ENCODE measurements around the gene PDE4C. TPM values are rescaled to one million over a fixed set of nuclear protein-coding genes. Genes with fewer than 3 reads are reported as not detected.

PDE4C gene
- total RNA-seq, 1 donor from 2014 or later, result not detected

GRCh38 chr19:18202778-18203407, 23.3 kb downstream of the PDE4C start:
- intact Hi-C loops (cut with micrococcal nuclease), result loop anchor here (5.0 kb wide), 1 partner anchor 214 kb away; the partner anchor contains the start of gene SSBP4

- intact Hi-C loops (cut with micrococcal nuclease), result loop anchor here (5.0 kb wide), 1 partner anchor 215 kb away; the partner anchor contains the start of gene SSBP4
Measured at GRCh38 chr19:18202397-18202777, 23.9 kb downstream of the PDE4C start.

- intact Hi-C loops (cut with micrococcal nuclease), result no loop called here
Measured at GRCh38 chr19:18198374-18198773, 27.9 kb downstream of the PDE4C start.

- intact Hi-C loops (cut with micrococcal nuclease), result no loop called here
Measured at GRCh38 chr19:18197941-18198340, 28.3 kb downstream of the PDE4C start.

- intact Hi-C loops (cut with micrococcal nuclease), result no loop called here
Measured at GRCh38 chr19:18197306-18197705, 28.9 kb downstream of the PDE4C start.

- intact Hi-C loops (cut with micrococcal nuclease), result no loop called here
Measured at GRCh38 chr19:18196511-18196845, 29.8 kb downstream of the PDE4C start.

GRCh38 chr19:18194554-18195238, 31.5 kb downstream of the PDE4C start:
- intact Hi-C loops (cut with micrococcal nuclease), result loop anchor here (5.0 kb wide), 1 partner anchor 187 kb away; the partner anchor contains the start of gene ARRDC2

- intact Hi-C loops (cut with micrococcal nuclease), result loop anchor here (5.0 kb wide), 1 partner anchor 187 kb away; the partner anchor contains the start of gene ARRDC2
Measured at GRCh38 chr19:18194181-18194530, 32.1 kb downstream of the PDE4C start.

GRCh38 chr19:18193388-18194180, 32.7 kb downstream of the PDE4C start:
- intact Hi-C loops (cut with micrococcal nuclease), result loop anchor here (2.0 to 5.0 kb wide), 2 partner anchors 75 to 186 kb away; partner anchors contain the start of gene ARRDC2

GRCh38 chr19:18192673-18193387, 33.4 kb downstream of the PDE4C start, which contains the start of gene MPV17L2:
MPV17L2 (plus strand) TSS chr19:18193218; CDS start chr19:18193282, 64 bp downstream.
- intact Hi-C loops (cut with micrococcal nuclease), result loop anchor here (1.0 to 5.0 kb wide), 5 partner anchors 11 to 186 kb away; partner anchors contain the start of genes ARRDC2, LSM4 and RAB3A

GRCh38 chr19:18191640-18192062, 34.6 kb downstream of the PDE4C start:
- intact Hi-C loops (cut with micrococcal nuclease), result loop anchor here (1.0 to 5.0 kb wide), 5 partner anchors 13 to 184 kb away; partner anchors contain the start of genes ARRDC2, LSM4 and RAB3A

- intact Hi-C loops (cut with micrococcal nuclease), result loop anchor here (5.0 kb wide), 1 partner anchor 183 kb away; the partner anchor contains the start of gene ARRDC2
Measured at GRCh38 chr19:18190278-18190677, 36.0 kb downstream of the PDE4C start.

- intact Hi-C loops (cut with micrococcal nuclease), result no loop called here
Measured at GRCh38 chr19:18185538-18185937, 40.7 kb downstream of the PDE4C start.

- intact Hi-C loops (cut with micrococcal nuclease), result no loop called here
Measured at GRCh38 chr19:18183529-18183928, 42.7 kb downstream of the PDE4C start.

- intact Hi-C loops (cut with micrococcal nuclease), result no loop called here
Measured at GRCh38 chr19:18179957-18180356, 46.3 kb downstream of the PDE4C start.

- intact Hi-C loops (cut with micrococcal nuclease), result no loop called here
Measured at GRCh38 chr19:18176367-18177310, 49.6 kb downstream of the PDE4C start.

GRCh38 chr19:18174983-18175382, 51.3 kb downstream of the PDE4C start:
- intact Hi-C loops (cut with micrococcal nuclease), result no loop called here
